GM21619 (cell line): ENCODE data around the gene AKAP13.
"Not testable (repeated sequence)": the region's sequence is repeated elsewhere in the genome, so short reads cannot be mapped to it uniquely, and the experiment has no call there.

ENCODE experiments used
- ATAC-seq: cut with Tn5 transposase; IDR thresholded peaks from one replicate; pipeline ENCODE4 v1.9.1; 2021; ENCODE audit not compliant: unreplicated experiment

The AKAP13 gene

DNA sequence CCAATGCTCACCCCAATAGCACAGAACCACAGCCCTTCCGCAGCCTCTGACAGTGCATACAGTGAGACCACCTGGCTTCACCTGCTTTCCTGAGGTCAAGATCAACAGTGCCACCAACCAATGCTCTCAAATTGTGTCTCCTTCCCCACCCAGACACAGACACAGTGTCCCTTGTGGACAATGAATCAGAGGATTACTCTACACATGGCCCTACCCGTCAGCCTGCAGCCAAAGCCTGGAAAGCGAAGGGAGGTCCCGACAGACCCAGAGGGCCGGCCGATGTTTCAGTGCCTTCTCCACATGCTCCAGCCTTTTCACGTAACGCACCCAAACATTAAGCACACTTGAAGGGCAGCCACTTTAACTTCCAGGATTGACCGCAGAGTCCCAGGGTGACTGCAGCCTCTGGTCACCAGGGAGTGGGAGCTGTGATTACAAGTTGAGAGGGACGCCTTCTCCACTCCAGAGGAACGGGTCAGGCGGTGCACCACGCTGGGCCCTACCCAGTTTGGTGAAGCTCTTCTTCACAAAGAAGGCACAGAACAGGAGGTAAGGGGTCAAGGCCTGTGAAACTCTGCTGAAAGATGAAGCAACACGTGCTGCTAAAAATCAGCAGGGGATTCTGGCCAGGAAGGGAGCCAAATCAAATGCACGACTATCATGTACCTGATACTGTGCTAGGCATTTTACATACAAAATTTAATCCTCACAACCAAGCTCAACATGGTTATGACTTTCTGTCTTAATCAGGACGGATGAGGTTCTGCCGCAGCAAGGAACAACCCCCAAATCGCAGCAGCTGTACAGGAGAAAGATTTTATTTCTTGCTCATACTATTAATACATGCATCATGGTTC is 397.1 kb downstream of the AKAP13 start:
- ATAC-seq: no peak

DNA sequence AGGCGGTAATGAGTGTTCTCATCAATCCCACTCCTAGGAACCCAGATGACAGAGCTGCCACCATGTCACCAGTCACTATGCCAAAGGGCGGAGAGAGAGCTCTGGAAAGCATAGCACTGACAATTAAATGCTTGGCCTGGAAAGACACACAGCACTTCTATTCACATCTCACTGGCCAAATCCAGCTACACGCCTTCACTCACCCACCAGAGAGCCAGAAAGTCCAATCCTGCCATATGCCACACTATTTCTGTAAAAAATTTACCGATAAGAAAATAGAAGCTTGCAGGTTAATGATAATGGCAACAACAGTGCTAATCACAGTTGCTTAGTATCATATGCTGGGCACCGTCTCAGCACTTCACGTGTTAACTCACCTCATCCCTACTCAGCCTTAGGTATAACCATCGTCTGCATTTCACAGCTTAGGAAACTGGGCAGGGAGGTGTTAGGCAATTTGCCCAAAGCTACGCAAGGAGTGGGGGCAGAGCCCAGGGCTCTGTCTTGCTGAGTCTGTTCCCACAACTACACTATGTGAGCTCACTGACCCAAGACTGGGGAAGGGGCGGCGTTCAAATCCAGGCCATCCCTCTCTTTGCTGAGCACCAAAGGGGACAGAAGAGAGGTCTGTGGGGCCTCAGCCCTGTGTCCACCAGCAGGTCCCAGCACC is 397.8 kb downstream of the AKAP13 start:
- ATAC-seq: no peak

GRCh38 chr15:85779249-85779648 is 398.8 kb downstream of the AKAP13 start:
- ATAC-seq: no peak

DNA sequence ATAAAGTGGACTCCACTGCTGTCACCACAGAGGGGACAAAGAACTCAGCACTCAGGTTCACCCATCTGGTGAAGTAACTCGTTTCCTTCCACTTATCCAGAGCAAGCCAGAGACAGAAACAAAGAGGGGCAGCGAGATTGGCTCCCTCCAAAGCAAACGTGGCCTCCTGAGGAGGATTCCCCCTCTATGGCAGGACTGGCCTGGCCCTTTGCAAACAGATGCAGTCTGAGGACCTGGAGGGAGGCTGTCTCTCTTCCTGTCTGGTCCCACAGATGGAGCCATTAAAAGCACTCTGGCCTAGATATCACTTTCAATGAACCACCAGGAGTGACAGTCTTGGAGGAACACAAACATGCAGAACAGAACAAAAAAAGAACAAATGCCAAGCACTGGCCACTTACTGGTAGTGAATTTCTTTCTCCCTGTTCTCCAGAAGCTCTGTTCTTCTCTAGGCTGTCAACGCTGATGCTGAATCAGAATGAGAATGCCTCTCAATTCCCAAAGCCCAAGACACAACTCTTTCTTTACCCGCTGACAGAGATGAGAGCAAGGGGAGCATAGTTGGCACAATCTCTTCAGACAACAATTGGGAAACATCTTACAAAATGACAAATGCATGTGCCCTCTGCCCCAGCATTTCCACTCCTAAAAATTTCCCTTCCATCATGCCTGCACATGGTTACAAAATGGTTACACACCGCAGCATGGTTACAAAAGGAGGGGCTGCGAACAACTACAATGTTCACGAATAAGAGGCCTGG is 400.0 kb downstream of the AKAP13 start:
- no peak for ATAC-seq

DNA sequence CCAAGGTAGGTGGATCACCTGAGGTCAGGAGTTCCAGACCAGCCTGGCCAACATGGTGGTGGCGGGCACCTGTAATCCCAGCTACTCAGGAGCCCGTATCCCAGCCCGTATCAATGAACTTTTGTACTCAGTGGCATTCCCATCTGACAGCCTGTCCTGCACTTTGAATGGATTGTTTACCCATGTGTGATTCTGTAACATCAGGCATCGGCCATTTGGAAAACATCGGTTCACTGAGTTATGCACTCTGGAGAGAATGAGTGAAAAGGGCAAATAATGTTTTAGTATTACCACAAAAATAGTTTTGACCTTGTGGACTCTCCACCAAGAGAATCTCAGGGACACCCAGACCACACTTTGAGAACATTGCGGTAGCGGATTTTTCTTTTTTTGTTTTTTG is 400.7 kb downstream of the AKAP13 start:
- ATAC-seq: no peak

DNA sequence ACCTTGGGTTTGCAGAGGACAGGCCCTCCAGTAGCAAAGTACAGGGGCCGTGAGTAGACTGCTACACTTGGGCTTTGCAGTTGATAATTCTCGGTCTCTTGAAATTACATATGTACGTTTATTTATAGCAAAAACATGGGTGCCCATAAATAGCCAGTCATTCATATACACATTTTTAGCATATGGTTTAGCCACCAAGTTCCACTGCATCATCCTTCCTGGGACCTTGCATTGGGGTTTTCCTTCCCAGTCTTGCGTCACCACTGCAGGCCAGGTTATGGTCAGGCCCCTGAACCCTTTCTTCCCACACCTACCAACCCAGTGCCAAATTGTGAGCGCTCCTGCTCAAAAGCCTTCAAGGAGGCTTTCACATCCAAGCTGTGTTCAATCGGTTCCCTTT is 401.7 kb downstream of the AKAP13 start:
- ATAC-seq: no peak

GRCh38 chr15:85785887-85786780 is 405.7 kb downstream of the AKAP13 start:
- no peak for ATAC-seq

DNA sequence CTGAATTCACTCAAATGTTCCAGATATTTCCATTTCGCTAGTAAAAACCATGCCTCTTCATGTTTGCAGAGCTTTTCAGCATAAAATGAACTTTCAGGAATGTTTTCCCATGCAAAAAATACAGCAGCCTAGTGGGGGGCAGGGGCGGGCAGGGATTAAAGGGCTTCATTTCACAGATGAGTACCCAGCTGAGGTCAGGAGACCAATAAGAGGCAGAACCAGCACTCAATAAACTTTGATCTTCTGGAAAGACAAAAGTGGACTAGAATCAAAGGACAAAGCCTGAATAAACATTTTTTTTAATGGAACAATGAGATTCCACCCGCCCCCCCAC is 406.3 kb downstream of the AKAP13 start:
- ATAC-seq: no peak

- ATAC-seq: no peak
Measured at GRCh38 chr15:85788771-85789495, 408.5 kb downstream of the AKAP13 start.

- ATAC-seq: no peak
Measured at GRCh38 chr15:85789496-85789875, 409.1 kb downstream of the AKAP13 start.

DNA sequence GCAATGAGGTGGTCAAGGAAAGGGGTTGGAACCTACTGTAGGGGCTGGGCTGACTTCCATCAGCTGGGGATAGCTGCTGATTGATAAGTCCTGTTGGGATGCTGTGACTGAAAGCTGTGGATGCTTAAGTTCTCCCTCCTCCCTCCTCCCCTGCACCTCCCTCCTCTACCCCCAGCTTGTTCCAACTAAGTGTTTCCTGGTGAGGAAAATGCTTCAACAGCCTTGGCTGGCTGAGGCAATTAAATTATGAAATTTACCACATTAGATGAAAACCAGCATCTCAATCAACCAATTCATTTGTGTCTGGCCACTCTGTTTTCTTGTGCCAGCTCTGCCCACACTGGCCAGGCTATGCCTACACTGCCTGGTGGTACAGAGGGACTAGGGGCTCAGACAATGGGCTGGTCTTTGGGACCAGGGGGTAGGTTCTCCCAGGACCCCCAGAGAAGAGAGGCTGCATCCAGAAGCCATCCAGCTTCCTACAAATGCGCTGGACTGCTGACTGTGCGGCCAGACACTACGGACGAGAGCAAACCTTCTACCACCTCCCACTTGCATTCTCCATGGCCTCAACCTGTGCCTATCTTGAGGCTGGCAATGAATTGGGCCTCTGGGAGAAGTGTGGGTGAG is 411.8 kb downstream of the AKAP13 start:
- no peak for ATAC-seq

GRCh38 chr15:85792912-85793590 is 412.6 kb downstream of the AKAP13 start:
- no peak for ATAC-seq

DNA sequence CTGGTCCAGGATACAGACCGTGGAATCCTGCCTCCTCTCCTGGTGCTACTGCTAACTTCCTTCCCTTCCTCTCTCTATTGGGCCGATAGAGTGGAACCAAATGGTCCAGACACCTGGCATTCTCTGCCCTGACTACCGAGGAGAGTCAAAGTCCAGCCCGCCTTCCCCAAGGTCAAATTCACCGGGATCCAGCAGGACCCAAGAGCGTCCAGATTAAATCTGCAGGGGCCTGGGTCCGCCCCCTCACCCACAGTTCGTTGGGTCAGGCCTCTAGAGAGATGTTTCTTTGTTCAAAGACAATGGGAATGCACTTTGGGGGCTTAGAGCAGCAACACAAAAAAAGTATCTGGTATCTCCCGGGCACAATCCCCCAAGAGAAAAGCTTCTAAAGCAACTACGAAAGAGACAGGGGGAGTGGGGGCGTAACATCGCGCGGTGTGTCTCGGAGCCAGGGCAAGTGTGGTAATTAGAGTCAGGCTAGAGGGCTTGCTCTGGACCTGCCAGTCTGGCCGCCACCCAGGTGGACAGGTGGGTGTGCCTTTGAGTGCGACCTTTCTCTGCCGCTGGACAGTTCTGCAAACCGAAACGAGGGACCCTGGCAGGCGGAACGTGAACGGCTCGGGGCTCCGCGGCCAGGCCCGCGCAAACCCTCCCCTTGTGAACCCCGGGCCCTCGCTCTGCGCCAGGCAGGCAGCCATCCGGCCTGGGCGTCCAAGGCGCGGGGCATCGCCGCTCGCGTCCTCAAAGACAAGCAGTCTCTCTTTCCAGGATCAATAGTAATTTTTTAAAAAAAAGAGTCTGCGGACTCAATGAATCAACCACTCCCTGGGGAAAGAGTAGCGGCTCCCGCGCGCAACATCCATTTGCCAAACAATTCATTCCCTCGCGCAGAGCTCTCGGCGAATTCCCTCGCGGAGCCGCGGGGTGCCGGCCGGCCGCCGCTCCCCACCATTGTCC is 413.5 kb downstream of the AKAP13 start:
- ATAC-seq: peak; percentile 39

- ATAC-seq: peak; percentile 99
Measured at GRCh38 chr15:85794598-85795336, 414.4 kb downstream of the AKAP13 start, which contains the start of gene KLHL25. TSS of gene KLHL25 (minus strand) at chr15:85794925. CDS start at chr15:85769810, 25,115 bp downstream.

- ATAC-seq: no peak
Measured at GRCh38 chr15:85795337-85796305, 415.2 kb downstream of the AKAP13 start.

DNA sequence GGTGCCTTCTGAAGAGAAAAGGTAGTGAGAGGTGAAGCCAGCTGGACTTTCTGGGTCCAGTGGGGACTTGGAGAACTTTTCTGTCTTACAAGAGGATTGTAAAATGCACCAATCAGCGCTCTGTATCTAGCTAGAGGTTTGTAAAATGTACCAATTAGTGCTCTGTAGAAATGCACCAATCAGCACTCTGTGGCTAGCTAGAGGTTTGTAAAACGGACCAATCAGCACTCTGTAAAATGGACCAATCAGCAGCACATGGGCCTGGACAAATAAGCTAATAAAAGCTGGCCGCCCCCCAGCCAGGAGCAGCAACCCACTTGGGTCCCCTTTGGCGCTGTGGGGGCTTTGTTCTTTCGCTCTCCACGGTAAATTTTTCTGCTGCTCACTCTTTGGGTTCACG is 416.0 kb downstream of the AKAP13 start:
- ATAC-seq: not testable (repeated sequence)
